H1 (cell line): ENCODE measurements around the gene UNK.
"Not testable (repeated sequence)": the region's sequence is repeated elsewhere in the genome, so short reads cannot be mapped to it uniquely, and the experiment has no call there.

Source experiments
- CHD2 ChIP-seq: IDR thresholded peaks from 2 replicates; pipeline ENCODE4 v1.6.1; 2012; ENCODE audit warnings: low read length, improper control_type of control experiment
- E2F6 ChIP-seq: IDR thresholded peaks from 2 replicates; pipeline ENCODE4 v1.6.1; 2012; ENCODE audit warnings: inconsistent platforms
- MAFK ChIP-seq: IDR thresholded peaks from 2 replicates; pipeline ENCODE4 v1.6.1; 2012; ENCODE audit warnings: low read depth, mild to moderate bottlenecking, improper control_type of control experiment, low read length
- PHF8 ChIP-seq: fragments of 200-600 bp; sonication (generic); conservative IDR thresholded peaks from 2 replicates; pipeline ENCODE4 v1.7.1; 2012; ENCODE audit warnings: low read depth, mild to moderate bottlenecking, inconsistent platforms, low read length, moderate library complexity
- POLR2A ChIP-seq, 2 experiments: IDR thresholded peaks; 1 replicate in 1 of 2; 2 replicates in 1 of 2; pipeline ENCODE4 v1.6.1; 2011; ENCODE audit warnings: low read depth in 2 of 2, low read length in 2 of 2, mild to moderate bottlenecking in 2 of 2; ENCODE audit errors: control extremely low read depth in 1 of 2
- POLR2AphosphoS5 ChIP-seq: IDR thresholded peaks from 2 replicates; pipeline ENCODE4 v1.6.1; 2011; ENCODE audit warnings: low read depth, low read length
- RNF2 ChIP-seq: fragments of 200-900, 300-1000 bp; sonication (generic); IDR thresholded peaks from 2 replicates; pipeline ENCODE4 v1.7.1; 2016; ENCODE audit warnings: borderline replicate concordance, low read depth, mild to moderate bottlenecking, antibody characterized with exemption, low read length; ENCODE audit not compliant: poor library complexity, severe bottlenecking; ENCODE audit errors: missing control alignments
- SP1 ChIP-seq: IDR thresholded peaks from 2 replicates; pipeline ENCODE4 v1.6.1; 2011; ENCODE audit warnings: low read depth, low read length
- USF2 ChIP-seq: IDR thresholded peaks from 2 replicates; pipeline ENCODE4 v1.6.1; 2011; ENCODE audit warnings: low read length, improper control_type of control experiment
- YY1 ChIP-seq: IDR thresholded peaks from 2 replicates; pipeline ENCODE4 v1.6.1; 2011; ENCODE audit warnings: low read depth, mild to moderate bottlenecking, low read length
- ZNF274 ChIP-seq: IDR thresholded peaks from 2 replicates; pipeline ENCODE4 v1.7.0; 2012; ENCODE audit warnings: low read length, borderline replicate concordance; ENCODE audit errors: extremely low read depth
- TF ChIP-seq, protein P1 (sequence below), 3 experiments: IDR thresholded peaks; 1 replicate in 2 of 3; 2 replicates in 1 of 3; pipeline versions ENCODE4 v1.5.1 to v1.6.1; 2011; ENCODE audit warnings: low read length in 3 of 3, mild to moderate bottlenecking in 3 of 3, inconsistent platforms in 2 of 3, low read depth in 1 of 3, moderate library complexity in 1 of 3; ENCODE audit not compliant: insufficient read depth in 1 of 3; ENCODE audit errors: control extremely low read depth in 1 of 3

DNA sequence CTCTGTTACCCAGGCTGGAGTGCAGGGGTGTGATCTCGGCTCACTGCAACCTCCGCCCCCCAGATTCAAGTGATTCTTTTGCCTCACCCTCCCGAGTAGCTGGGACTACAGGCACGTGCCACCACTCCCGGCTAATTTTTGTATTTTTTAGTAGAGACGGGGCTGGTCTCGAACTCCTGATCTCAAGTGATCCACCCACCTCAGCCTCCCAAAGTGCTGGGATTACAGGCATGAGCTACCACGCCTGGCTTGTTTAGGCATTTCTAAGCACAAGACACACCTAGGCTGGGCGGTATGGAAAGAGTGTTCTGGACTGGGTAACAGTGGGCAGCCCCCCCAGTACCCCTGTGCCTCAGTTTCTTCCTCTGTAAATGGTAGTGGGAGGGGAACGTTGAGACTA, 85.6 kb downstream of the UNK start:
- not testable (repeated sequence) for TF ChIP-seq POLR2A (IDR thresholded peaks at IDR 0.05; ENCODE audit: control extremely low read depth in 1 of 2, low read depth in 2 of 2, low read length in 2 of 2); POLR2AphosphoS5; ZNF274; USF2; CHD2; YY1; PHF8; MAFK; E2F6; SP1; RNF2
- TF ChIP-seq, protein P1, sequence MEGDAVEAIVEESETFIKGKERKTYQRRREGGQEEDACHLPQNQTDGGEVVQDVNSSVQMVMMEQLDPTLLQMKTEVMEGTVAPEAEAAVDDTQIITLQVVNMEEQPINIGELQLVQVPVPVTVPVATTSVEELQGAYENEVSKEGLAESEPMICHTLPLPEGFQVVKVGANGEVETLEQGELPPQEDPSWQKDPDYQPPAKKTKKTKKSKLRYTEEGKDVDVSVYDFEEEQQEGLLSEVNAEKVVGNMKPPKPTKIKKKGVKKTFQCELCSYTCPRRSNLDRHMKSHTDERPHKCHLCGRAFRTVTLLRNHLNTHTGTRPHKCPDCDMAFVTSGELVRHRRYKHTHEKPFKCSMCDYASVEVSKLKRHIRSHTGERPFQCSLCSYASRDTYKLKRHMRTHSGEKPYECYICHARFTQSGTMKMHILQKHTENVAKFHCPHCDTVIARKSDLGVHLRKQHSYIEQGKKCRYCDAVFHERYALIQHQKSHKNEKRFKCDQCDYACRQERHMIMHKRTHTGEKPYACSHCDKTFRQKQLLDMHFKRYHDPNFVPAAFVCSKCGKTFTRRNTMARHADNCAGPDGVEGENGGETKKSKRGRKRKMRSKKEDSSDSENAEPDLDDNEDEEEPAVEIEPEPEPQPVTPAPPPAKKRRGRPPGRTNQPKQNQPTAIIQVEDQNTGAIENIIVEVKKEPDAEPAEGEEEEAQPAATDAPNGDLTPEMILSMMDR (IDR thresholded peaks at IDR 0.05; ENCODE audit: control extremely low read depth in 1 of 3, insufficient read depth in 1 of 3, low read depth in 1 of 3, low read length in 3 of 3) = not testable (repeated sequence)
